Measurements from ENCODE around the gene VPS13D. TPM values are rescaled to one million over a fixed set of nuclear protein-coding genes. Genes with fewer than 3 reads are reported as not detected.

Gene VPS13D
- total RNA-seq, 2 experiments from 2014 or later = 52.6 to 53.3 TPM

DNA sequence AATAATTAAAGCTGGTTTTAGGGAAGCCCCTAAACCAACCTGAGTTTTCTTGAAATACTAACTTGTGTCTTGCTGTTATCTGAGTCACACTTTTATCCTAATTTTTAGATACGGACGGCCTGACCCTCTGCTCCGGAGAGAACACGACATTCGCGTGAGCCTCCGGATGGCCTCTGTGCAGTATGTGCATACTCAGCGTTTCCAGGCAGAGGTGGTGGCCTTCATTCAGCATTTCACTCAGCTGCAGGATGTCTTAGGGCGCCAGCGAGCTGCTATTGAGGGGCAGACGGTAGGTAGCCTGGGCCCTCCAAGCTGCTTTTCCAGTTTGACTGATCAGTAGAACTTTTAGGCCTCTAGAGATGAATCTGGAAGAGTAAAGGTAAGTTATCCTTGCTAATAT, 63.6 kb downstream of the VPS13D start:
- DNase-seq = no peak
- H3K4me1 Mint-ChIP-seq = peaks cover 24% of the 10 kb centered on the region
- peaks cover 20% of the 10 kb centered on the region for H3K36me3 Mint-ChIP-seq
- no peak for ATAC-seq (ENCODE audit: low read depth)
- H3K27me3 Mint-ChIP-seq = no peaks in the 10 kb centered on the region
- no peak overlapping the region for H3K27ac Mint-ChIP-seq
- no peak overlapping the region for H3K4me3 Mint-ChIP-seq
- POLR2A ChIA-PET = no interaction called here
- H3K9me3 Mint-ChIP-seq = no peaks in the 10 kb centered on the region

DNA sequence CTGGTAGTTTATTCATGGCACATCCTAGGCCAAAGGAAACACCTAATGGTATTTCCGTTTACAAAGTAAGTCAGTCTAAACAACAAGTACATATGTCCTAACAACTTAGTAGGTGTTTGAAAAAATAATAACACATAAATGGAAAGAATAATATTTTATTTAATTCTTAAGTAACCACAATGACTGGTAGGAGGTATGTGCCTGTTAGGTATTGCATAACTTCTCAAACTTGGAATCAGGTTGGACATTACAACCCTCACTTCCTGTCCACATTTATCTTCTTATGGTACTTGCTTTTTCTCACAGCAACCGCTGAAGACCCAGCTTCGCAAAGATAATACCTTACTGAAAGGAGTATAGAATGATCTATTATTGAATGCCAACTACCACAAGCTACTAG, 64.2 kb downstream of the VPS13D start:
- Mint-ChIP-seq H3K27me3 (no peaks in the 10 kb centered on the region), H3K4me3 (no peak overlapping the region), H3K9me3 (no peaks in the 10 kb centered on the region), H3K27ac (no peak overlapping the region), H3K36me3 (peaks cover 25% of the 10 kb centered on the region), H3K4me1 (peaks cover 26% of the 10 kb centered on the region)
- POLR2A ChIA-PET = no interaction called here
- ATAC-seq (ENCODE audit: low read depth) = no peak
- no peak for DNase-seq

DNA sequence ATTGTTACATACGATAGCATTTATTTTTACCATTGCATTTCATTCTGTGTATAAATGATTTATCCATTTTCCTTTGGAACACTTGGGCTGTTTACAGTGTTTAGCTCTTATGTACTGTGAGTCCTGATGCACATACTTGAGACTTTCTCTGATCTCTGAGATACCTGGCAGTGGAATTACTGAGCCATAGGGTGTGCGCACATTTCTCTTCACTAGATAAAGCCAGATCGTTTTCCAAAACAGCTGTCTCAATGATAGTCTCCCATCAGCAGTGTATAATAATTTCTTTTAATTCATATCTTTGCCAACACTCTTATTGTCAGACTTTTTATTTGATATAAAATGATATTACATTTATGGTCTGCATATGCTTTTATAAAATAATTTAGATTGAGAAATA, 66.2 kb downstream of the VPS13D start:
- ATAC-seq (ENCODE audit: low read depth) = no peak
- peak overlapping the region; percentile 35 for H3K4me3 Mint-ChIP-seq

DNA sequence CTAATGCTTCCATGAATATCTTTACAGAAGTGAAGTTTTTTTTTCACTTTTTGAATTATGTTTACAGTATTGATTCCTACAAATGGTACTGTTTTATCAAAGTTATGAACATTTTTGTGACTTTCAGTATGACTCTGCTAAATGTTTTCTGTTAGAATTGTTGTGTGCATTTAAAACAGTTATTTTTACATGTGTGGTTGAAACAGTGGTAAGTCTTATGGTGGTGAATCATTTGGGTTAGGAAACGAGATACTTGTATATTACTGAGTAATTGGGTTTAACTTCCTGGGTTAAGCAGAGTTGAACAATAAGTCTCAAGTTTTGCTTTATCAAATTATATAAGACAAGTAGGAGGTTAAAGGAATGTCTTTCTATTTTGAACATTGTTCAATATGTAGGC, 66.8 kb downstream of the VPS13D start:
- Mint-ChIP-seq H3K27me3 (no peaks in the 10 kb centered on the region), H3K4me1 (peaks cover 27% of the 10 kb centered on the region), H3K9me3 (no peaks in the 10 kb centered on the region), H3K27ac (no peak overlapping the region), H3K4me3 (peak overlapping the region; percentile 15), H3K36me3 (peaks cover 35% of the 10 kb centered on the region)
- POLR2A ChIA-PET = no interaction called here
- ATAC-seq (ENCODE audit: low read depth) = peak; percentile 81
- no peak for DNase-seq

More for the DNA sequence above, 66.2 kb downstream of the VPS13D start:
- H3K27ac Mint-ChIP-seq = no peak overlapping the region
- H3K36me3 Mint-ChIP-seq = peaks cover 34% of the 10 kb centered on the region
- H3K9me3 Mint-ChIP-seq = no peaks in the 10 kb centered on the region
- H3K27me3 Mint-ChIP-seq = no peaks in the 10 kb centered on the region
- H3K4me1 Mint-ChIP-seq = peaks cover 26% of the 10 kb centered on the region
- POLR2A ChIA-PET = no interaction called here
- no peak for DNase-seq

DNA sequence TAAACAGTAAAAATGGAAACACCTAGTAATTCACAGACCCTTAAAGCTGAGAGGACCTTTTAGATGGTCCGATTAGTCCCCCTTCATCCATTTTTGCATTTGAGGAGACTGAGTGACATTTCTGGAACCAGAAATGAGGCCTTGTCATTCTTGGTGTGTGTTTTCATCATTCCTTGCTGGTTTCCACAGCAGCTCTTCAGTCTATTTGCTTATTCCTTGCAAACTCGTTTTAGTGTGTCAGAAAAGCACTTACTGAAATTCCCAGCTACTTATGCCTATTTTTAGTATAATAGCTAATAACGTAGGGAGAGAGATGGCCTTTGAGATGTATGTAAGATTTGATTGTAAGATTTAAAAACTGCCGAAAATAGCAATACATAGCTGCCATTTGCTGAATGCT, 70.9 kb downstream of the VPS13D start:
- Mint-ChIP-seq H3K4me3 (no peak overlapping the region), H3K4me1 (peaks cover 33% of the 10 kb centered on the region), H3K27me3 (no peaks in the 10 kb centered on the region), H3K27ac (no peak overlapping the region), H3K9me3 (no peaks in the 10 kb centered on the region), H3K36me3 (peaks cover 42% of the 10 kb centered on the region)
- no peak for DNase-seq
- ATAC-seq (ENCODE audit: low read depth) = no peak
- POLR2A ChIA-PET = interaction anchor here (0.6 kb wide), 1 partner anchor 110 kb away, joined by 3 read pairs; no protein-coding TSS in a partner anchor

DNA sequence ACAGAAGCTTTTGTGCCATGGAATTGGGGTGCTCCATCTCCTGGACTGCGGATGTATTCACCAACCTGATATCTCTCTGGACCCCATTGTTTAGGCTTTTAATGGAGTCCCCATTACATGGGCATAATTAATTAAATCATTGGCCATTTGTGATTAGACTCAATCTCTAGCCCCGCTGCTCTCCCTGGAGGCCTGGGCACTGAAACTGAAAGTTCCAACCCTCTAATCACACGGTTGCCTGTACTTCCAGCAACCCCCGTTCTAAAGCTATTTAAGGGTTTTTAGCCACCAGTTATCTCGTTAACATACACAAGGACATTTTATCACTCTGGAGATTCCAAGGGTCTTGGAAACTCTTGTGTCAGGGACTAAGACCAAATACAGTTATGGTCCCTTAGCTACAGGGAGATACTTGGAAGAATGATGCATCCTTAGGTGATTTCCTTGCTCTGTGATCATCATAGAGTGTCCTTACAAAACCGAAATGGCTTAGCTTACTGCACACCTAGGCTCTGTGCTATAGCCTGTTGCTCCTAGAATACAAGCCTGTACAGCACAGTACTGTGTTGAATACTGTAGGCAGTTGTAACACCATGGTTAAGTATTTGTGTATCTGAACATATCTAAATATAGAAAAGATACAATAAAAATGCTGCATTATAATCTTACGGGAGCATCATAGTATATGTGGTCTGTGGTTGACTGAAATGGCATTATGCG, 71.8 kb downstream of the VPS13D start:
- DNase-seq (no peak), ATAC-seq (ENCODE audit: low read depth) (no peak)
- Mint-ChIP-seq H3K36me3 (peaks cover 47% of the 10 kb centered on the region), H3K9me3 (no peaks in the 10 kb centered on the region), H3K4me3 (no peak overlapping the region), H3K27me3 (no peaks in the 10 kb centered on the region), H3K27ac (no peak overlapping the region), H3K4me1 (peaks cover 26% of the 10 kb centered on the region)
- POLR2A ChIA-PET = interaction anchor here (1.1 kb wide), 1 partner anchor 46 kb away, joined by 4 read pairs; no protein-coding TSS in a partner anchor

DNA sequence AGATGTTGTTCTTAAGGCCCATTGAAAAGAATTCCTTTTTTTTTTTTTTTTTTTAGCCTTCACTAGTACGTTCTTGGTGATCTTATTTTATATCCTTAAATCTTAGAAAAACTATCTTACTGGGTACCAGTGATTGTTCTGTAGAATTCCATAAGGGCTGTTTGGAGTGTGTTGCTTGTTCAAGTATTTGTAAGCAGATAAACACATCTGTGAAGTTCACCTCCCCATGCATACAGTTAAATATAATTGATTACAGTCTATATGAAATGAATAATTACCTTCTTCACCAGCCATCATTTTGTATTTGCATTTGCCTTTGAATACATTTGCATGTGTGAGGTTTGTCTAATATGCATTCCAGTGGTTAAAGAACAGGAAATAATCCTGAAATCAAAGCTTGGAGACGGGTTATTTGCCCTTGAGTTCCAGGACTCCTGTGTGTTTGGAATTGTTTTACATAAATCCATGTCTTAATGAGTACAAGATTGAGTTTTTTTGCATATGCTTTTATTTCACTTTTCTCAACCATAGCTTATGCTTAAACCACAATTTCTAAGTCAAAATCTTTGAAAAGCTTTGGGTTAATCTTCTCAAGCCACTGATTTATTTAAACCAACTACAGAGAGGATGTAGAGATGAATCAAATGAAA, 73.1 kb downstream of the VPS13D start:
- no peak overlapping the region for H3K27ac Mint-ChIP-seq

DNA sequence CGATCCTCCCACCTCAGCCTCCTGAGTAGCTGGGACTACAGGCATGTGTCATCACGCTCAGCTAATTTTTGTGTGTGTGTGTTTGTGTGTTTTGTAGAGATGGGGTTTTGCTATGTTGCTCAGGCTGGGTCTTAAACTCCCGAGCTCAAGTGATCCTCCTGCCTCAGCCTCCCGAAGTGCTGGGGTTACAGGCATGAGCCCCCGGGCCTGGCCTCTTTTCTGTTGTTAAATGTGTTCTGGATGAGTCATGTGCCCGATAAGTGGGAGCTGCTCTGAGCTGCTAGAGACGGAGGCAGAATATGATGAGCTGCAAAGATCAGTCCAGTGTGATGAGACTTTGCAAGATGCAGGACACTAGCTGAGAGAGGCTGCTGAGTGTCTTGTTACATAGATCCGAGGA, 75.5 kb downstream of the VPS13D start:
- H3K27ac Mint-ChIP-seq = no peak overlapping the region
- ATAC-seq (ENCODE audit: low read depth) (no peak), DNase-seq (no peak)
- H3K36me3 Mint-ChIP-seq = peaks cover 47% of the 10 kb centered on the region
- no peaks in the 10 kb centered on the region for H3K9me3 Mint-ChIP-seq
- H3K27me3 Mint-ChIP-seq = no peaks in the 10 kb centered on the region
- peaks cover 12% of the 10 kb centered on the region for H3K4me1 Mint-ChIP-seq
- H3K4me3 Mint-ChIP-seq = no peak overlapping the region
- POLR2A ChIA-PET = no interaction called here

More for the DNA sequence above, 73.1 kb downstream of the VPS13D start:
- H3K4me3 Mint-ChIP-seq = no peak overlapping the region
- no peak for ATAC-seq (ENCODE audit: low read depth)
- no peaks in the 10 kb centered on the region for H3K27me3 Mint-ChIP-seq
- DNase-seq = no peak
- H3K4me1 Mint-ChIP-seq = peaks cover 14% of the 10 kb centered on the region
- H3K9me3 Mint-ChIP-seq = no peaks in the 10 kb centered on the region
- POLR2A ChIA-PET = no interaction called here
- peaks cover 54% of the 10 kb centered on the region for H3K36me3 Mint-ChIP-seq

DNA sequence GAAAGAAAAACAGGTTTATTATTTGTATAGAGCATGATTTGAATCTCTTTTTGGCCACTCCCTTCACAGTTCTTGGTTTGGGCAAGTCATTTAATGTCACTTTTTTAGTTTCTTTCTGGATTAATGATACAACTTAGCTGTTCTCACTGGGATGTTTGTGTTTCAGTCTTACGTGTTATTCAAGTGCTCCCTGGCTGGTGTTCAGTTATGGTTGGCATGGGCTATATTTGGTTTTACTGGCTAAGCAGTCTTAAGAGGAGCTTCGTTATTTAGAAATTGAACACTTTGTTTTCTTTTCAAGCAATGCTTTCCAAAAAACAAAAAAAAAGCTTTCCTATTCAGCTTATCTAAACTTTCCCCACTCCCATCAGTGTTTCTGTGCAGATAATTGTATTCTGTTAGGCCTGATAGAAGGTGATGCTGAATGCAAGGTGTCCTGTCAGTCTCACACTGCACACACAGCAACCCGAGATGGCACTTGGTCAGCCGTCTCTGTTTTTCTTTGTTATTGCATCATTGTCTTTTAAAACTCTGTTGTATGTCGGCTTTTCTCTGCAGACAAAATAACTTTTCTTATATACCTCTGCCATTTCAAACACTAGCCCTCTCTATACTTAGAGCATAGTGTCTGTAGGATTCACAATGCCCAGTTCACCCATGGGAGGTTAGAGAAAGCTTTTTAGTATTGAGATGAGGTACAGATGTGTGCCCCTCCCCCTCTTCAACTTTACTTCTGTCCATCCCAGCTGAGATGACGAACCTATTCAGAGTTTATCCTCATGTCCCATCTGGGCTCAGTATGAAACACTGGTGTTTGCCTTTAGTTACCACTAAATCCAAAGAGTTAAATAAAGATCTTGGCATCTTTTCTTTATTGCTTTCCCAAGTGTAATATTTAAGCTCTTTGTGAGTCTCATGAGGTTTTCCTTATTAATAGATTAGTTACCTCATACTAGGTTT, 80.2 kb downstream of the VPS13D start:
- ATAC-seq (ENCODE audit: low read depth) = no peak
- no peaks in the 10 kb centered on the region for H3K27me3 Mint-ChIP-seq

DNA sequence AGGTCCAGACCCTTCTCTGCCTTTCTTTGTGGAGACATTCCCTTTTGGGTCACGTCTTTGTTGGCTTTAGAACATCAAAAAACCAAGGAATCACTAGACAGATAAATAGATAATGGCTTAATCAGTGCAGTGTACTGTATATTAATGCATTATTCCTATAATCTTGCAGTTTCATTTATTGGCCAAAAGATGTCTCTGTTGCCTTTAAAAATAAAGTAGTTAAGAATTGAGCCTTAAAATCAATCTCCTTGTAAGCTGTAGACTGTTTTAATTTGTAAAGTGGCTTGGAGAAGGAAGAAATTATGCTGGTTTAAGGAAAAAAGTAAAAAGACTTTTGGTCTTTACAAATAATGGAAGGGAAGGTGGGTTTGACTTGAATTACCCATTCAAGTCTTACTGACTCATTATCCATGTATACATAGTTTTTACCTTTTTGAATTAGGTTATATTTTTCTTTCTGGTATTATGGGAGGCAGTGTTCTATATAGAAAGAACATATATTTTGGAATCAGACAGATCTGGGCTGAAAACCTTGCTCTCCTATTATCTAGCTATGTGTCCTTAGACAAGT, 84.6 kb downstream of the VPS13D start:
- Mint-ChIP-seq H3K27ac (no peak overlapping the region), H3K4me1 (no peaks in the 10 kb centered on the region), H3K27me3 (no peaks in the 10 kb centered on the region), H3K9me3 (no peaks in the 10 kb centered on the region), H3K36me3 (peaks cover 19% of the 10 kb centered on the region), H3K4me3 (no peak overlapping the region)
- ATAC-seq (ENCODE audit: low read depth) (no peak), DNase-seq (no peak)
- POLR2A ChIA-PET = interaction anchor here (1.1 kb wide), 1 partner anchor 302 kb away, joined by 3 read pairs; no protein-coding TSS in a partner anchor

More for the DNA sequence above, 80.2 kb downstream of the VPS13D start:
- Mint-ChIP-seq H3K27ac (no peak overlapping the region), H3K36me3 (peaks cover 33% of the 10 kb centered on the region), H3K4me1 (no peaks in the 10 kb centered on the region), H3K9me3 (no peaks in the 10 kb centered on the region), H3K4me3 (no peak overlapping the region)
- POLR2A ChIA-PET = no interaction called here
- no peak for DNase-seq

DNA sequence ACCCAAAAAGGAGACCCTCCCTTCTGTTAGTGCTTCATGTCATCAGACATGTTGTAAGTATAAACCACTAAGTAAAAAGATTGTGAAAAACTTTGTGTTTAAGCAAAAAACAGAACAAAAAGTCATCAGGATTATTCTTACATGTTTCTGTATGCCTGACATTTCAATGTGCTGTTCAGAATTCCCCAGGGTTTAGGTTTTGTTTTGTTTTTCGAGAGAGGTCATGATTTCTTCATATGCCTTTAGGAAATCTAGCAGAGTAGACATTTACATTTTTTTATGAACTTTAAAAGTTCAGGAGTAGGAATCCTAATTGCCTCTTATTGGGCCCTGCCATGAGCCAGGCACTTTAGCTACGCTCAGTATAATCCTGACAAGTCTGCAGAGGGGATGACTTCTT, 85.3 kb downstream of the VPS13D start:
- ATAC-seq (ENCODE audit: low read depth) (no peak), DNase-seq (no peak)
- Mint-ChIP-seq H3K9me3 (no peaks in the 10 kb centered on the region), H3K4me1 (no peaks in the 10 kb centered on the region), H3K27me3 (no peaks in the 10 kb centered on the region), H3K4me3 (no peak overlapping the region), H3K36me3 (peaks cover 23% of the 10 kb centered on the region), H3K27ac (no peak overlapping the region)
- POLR2A ChIA-PET = interaction anchor here (1.1 kb wide), 1 partner anchor 302 kb away, joined by 3 read pairs; no protein-coding TSS in a partner anchor

DNA sequence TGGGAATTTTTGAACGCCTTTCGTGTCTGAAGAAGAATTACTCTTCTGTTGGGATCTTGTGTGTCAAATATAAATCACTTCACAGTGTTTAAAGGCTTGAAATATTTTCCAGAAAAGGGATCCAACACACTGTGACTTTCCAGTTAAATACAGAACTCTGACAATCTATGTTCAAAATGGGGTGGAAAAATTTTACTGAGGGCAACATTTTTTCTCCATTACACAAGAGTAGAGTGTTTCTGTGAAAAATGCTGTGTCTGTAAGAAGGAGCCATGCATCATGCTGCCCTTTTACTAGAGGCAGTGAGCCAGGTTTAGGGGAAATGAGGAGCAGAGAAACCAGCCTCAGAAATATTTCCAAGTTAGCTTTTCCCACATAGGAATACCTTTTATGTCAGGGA, 86.5 kb downstream of the VPS13D start:
- Mint-ChIP-seq H3K27me3 (no peaks in the 10 kb centered on the region), H3K36me3 (peaks cover 27% of the 10 kb centered on the region), H3K9me3 (no peaks in the 10 kb centered on the region), H3K4me1 (peaks cover 3% of the 10 kb centered on the region), H3K4me3 (no peak overlapping the region), H3K27ac (no peak overlapping the region)
- DNase-seq (no peak), ATAC-seq (ENCODE audit: low read depth) (no peak)
- POLR2A ChIA-PET = no interaction called here

DNA sequence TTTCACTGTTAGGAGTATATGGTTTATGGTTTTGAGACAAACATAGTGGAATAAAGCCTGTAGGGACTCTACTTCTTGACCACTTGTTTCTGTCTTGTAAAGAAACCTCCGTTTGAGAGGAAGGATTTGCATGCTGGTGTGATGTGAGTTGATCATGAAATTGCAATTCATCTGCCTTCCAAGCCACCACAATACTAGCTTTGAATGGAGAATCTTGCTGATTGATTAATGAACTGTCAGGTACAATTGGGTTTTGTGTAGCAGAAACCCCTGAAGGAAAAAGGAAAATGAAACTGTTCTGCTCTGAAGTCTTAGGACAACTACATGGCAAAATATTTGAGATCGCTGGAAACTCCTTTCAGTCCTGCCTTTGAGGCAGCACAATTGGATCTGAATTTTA, 90.7 kb downstream of the VPS13D start:
- Mint-ChIP-seq H3K27ac (no peak overlapping the region), H3K36me3 (peaks cover 35% of the 10 kb centered on the region), H3K4me1 (peaks cover 3% of the 10 kb centered on the region), H3K9me3 (no peaks in the 10 kb centered on the region), H3K27me3 (no peaks in the 10 kb centered on the region), H3K4me3 (no peak overlapping the region)
- POLR2A ChIA-PET = no interaction called here
- ATAC-seq (ENCODE audit: low read depth) (no peak), DNase-seq (no peak)

Measured in activated naive CD8-positive, alpha-beta T cell treated with anti-CD3 and anti-CD28 coated beads, Interleukin-2, amount 10 ng/mL, durations not matched to agents 7 days and 5 days (primary cell).